ENCODE results near the gene HACL1. TPM values are rescaled to one million over a fixed set of nuclear protein-coding genes. Genes with fewer than 3 reads are reported as not detected.

Gene HACL1
- polyA plus RNA-seq, 1 experiment: 32.4 TPM

GRCh38 chr3:15592968-15593367 is 8.4 kb downstream of the HACL1 start:
- Histone ChIP-seq H3K27me3 (ENCODE audit: control insufficient read depth, insufficient read depth, low read length) (no peaks in the 10 kb centered on the region), H3K36me3 (ENCODE audit: control insufficient read depth, insufficient read depth, low read length) (peaks cover 4% of the 10 kb centered on the region; the same call in 1 of the 2 replicates), H3K4me3 (ENCODE audit: low read depth, low read length) (no peak overlapping the region)
- TF ChIP-seq CTCF (IDR thresholded peaks at IDR 0.05; ENCODE audit: insufficient read depth, low read depth, low read length): no peak
- CTCF ChIA-PET: no interaction called here
- POLR2A ChIA-PET: no interaction called here
- no peak for DNase-seq (ENCODE audit: low read depth)

GRCh38 chr3:15591928-15592327 is 9.4 kb downstream of the HACL1 start:
- TF ChIP-seq CTCF (IDR thresholded peaks at IDR 0.05; ENCODE audit: insufficient read depth, low read depth, low read length): no peak
- ChIA-PET POLR2A (no interaction called here), CTCF (no interaction called here)
- Histone ChIP-seq H3K4me3 (ENCODE audit: low read depth, low read length) (no peak overlapping the region), H3K36me3 (ENCODE audit: control insufficient read depth, insufficient read depth, low read length) (peaks cover 4% of the 10 kb centered on the region; the same call in 1 of the 2 replicates), H3K27me3 (ENCODE audit: control insufficient read depth, insufficient read depth, low read length) (no peaks in the 10 kb centered on the region)
- no peak for DNase-seq (ENCODE audit: low read depth)

- POLR2A ChIA-PET: no interaction called here
- Histone ChIP-seq H3K36me3 (ENCODE audit: control insufficient read depth, insufficient read depth, low read length) (peaks cover 4% of the 10 kb centered on the region; the same call in 1 of the 2 replicates), H3K4me3 (ENCODE audit: low read depth, low read length) (no peak overlapping the region), H3K27me3 (ENCODE audit: control insufficient read depth, insufficient read depth, low read length) (no peaks in the 10 kb centered on the region)
- no peak for TF ChIP-seq CTCF (IDR thresholded peaks at IDR 0.05; ENCODE audit: insufficient read depth, low read depth, low read length)
- CTCF ChIA-PET: interaction anchor here (1.3 kb wide), 1 partner anchor 11 kb away, joined by 3 read pairs; no protein-coding TSS in a partner anchor
- no peak for DNase-seq (ENCODE audit: low read depth)
Measured at GRCh38 chr3:15591242-15591641, 10.1 kb downstream of the HACL1 start.

- POLR2A ChIA-PET: no interaction called here
- peaks cover 4% of the 10 kb centered on the region; the same call in 1 of the 2 replicates for H3K36me3 ChIP-seq (ENCODE audit: control insufficient read depth, insufficient read depth, low read length)
- CTCF ChIA-PET: no interaction called here
Measured at GRCh38 chr3:15585111-15585845, 16.1 kb downstream of the HACL1 start.

More at GRCh38 chr3:15585111-15585845, 16.1 kb downstream of the HACL1 start:
- DNase-seq (ENCODE audit: low read depth): no peak
- Histone ChIP-seq H3K27me3 (ENCODE audit: control insufficient read depth, insufficient read depth, low read length) (no peaks in the 10 kb centered on the region), H3K4me3 (ENCODE audit: low read depth, low read length) (no peak overlapping the region)
- no peak for TF ChIP-seq CTCF (IDR thresholded peaks at IDR 0.05; ENCODE audit: insufficient read depth, low read depth, low read length)
